Neural crest cell (in vitro differentiated cells): ENCODE measurements around the gene TRPV5. TPM values are rescaled to one million over a fixed set of nuclear protein-coding genes. Genes with fewer than 3 reads are reported as not detected.

Source experiments
- DNase-seq: peaks from one replicate; pipeline ENCODE4 v3.0.0; 2021; ENCODE audit warnings: low read depth, mixed read lengths, low spot score
- H3K27ac Mint-ChIP-seq: one replicate; pipeline ENCODE4 v1.8.0; 2021; ENCODE audit warnings: mild to moderate bottlenecking, mixed read lengths; ENCODE audit not compliant: unreplicated experiment
- H3K27me3 Mint-ChIP-seq: 2 replicates; pipeline ENCODE4 v1.8.0; 2021; ENCODE audit warnings: low read depth, mild to moderate bottlenecking, mixed read lengths
- H3K36me3 Mint-ChIP-seq: 2 replicates; pipeline ENCODE4 v1.8.0; 2021; ENCODE audit warnings: low read depth, mild to moderate bottlenecking, mixed read lengths
- H3K4me1 Mint-ChIP-seq: 2 replicates; pipeline ENCODE4 v1.8.0; 2021; ENCODE audit warnings: mixed read lengths
- H3K4me3 Mint-ChIP-seq: one replicate; pipeline ENCODE4 v1.8.0; 2021; ENCODE audit warnings: mild to moderate bottlenecking, mixed read lengths
- H3K9me3 Mint-ChIP-seq: 2 replicates; pipeline ENCODE4 v1.8.0; 2021; ENCODE audit warnings: mixed read lengths
- CTCF ChIP-seq: fragments of 200-600 bp; sonication (generic); conservative IDR thresholded peaks from 2 replicates; pipeline ENCODE4 v1.5.0; 2021; ENCODE audit warnings: antibody characterized with exemption, mild to moderate bottlenecking
- total RNA-seq: library from RNA; stranded (reverse); gene quantifications from 2 replicates; pipeline ENCODE4 v1.2.1, GENCODE V29; 2021

TRPV5 gene
- total RNA-seq, 1 donor from 2014 or later = 0.07 TPM

- H3K4me1 Mint-ChIP-seq = no peaks in the 10 kb centered on the region
- H3K27me3 Mint-ChIP-seq = peaks cover 17% of the 10 kb centered on the region
- H3K27ac Mint-ChIP-seq = no peak overlapping the region
- H3K4me3 Mint-ChIP-seq = no peak overlapping the region
- H3K36me3 Mint-ChIP-seq = no peaks in the 10 kb centered on the region
- H3K9me3 Mint-ChIP-seq = peaks cover 3% of the 10 kb centered on the region
- TF ChIP-seq CTCF = no peak
- no peak for DNase-seq
Measured at GRCh38 chr7:142933092-142933475, 462 bp downstream of the TRPV5 start.

DNA sequence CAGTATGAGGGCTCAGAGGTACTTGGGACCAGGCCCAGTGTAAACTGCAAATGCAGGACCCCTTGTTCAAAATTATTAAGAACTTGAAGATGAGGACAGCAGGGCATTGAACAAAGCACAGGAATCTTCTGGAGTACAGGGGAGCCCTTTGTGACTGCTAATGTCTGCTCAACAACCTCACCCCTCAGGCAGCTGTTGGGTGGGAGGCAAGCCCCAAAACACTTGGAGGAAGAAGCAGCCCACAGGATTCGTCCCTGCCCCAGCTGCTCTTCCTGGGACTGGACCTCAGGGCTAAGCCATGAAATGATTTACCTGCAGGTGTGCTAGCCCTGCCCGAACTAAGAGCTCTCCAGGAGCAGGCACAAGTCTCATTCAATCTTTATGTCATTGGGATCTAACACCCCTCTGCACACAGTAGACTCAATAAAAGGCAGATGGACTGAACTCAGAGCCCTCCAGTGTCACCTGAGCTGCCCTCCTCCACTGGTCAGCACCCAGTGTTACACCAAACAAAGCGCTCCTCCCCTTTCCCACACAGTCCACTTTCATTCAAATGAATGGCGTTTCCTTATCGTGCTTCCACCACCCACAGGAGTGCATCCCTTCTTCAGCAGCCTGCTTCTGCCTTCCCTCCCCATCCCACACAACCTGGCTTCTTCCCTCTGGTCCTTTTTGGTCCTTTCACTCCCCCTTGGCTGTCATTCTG lies 1.0 kb downstream of the TRPV5 start:
- Mint-ChIP-seq H3K4me1 (no peaks in the 10 kb centered on the region), H3K36me3 (no peaks in the 10 kb centered on the region), H3K4me3 (no peak overlapping the region), H3K27ac (no peak overlapping the region), H3K27me3 (peaks cover 17% of the 10 kb centered on the region), H3K9me3 (peaks cover 3% of the 10 kb centered on the region)
- DNase-seq = no peak
- no peak for TF ChIP-seq CTCF

DNA sequence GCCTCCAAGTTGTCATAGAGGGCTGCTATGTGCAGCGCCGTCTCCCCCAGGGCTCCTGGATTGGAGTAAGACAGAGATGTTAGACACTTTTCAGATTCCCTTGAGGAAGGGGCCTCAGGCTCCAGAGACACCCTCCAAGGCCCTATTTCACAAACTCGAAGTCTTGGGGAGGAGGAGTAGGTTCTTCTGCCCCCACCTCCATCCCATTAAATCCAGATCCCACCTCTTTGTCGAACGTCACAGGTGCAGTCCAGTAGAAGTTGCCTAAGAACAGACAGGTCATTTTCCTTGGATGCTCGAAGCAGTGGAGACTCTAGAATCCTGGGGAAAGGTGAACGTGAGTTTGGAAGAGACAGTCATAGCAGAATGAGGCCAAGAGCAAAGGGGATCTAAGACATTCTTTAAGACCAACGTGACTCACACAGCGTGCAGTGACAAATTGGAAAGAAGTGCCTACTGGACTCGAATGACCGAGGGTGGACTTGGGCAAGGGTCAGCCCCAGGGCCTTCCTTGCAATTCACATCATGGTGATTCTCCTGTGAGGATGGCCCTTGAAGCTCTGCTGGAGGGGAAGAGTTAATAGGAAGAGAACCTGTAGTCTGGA lies 3.3 kb downstream of the TRPV5 start:
- no peak for TF ChIP-seq CTCF
- no peak overlapping the region for H3K4me3 Mint-ChIP-seq
- H3K27ac Mint-ChIP-seq = no peak overlapping the region
- peaks cover 19% of the 10 kb centered on the region for H3K27me3 Mint-ChIP-seq
- no peaks in the 10 kb centered on the region for H3K36me3 Mint-ChIP-seq
- no peaks in the 10 kb centered on the region for H3K4me1 Mint-ChIP-seq
- DNase-seq = no peak
- peaks cover 3% of the 10 kb centered on the region for H3K9me3 Mint-ChIP-seq

DNA sequence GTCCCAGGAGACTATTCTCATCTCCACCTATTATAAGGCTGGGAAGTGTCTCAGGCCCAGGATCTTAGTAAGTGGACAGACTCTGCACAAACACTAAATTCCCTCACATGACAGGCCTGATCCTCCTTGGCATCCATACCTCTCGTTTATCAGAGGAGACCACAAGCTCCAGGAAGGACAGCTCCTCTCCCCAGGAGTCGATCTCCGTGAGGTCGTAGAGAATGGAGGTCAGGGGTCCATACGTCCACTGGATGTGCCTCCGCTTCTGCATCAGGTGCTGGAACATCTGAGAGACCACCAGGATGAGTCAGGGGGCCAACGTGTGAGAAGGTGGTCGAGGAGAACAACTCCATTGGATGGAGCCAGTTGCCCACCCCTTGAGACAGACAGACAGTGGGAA lies 5.6 kb downstream of the TRPV5 start:
- no peak for TF ChIP-seq CTCF
- peaks cover 3% of the 10 kb centered on the region for H3K9me3 Mint-ChIP-seq
- peaks cover 13% of the 10 kb centered on the region for H3K27me3 Mint-ChIP-seq
- H3K27ac Mint-ChIP-seq = peak overlapping the region; percentile 72
- H3K36me3 Mint-ChIP-seq = no peaks in the 10 kb centered on the region
- no peak for DNase-seq
- H3K4me1 Mint-ChIP-seq = no peaks in the 10 kb centered on the region
- H3K4me3 Mint-ChIP-seq = no peak overlapping the region

GRCh38 chr7:142927085-142927745 lies 6.3 kb downstream of the TRPV5 start:
- H3K9me3 Mint-ChIP-seq = peaks cover 3% of the 10 kb centered on the region
- no peak overlapping the region for H3K27ac Mint-ChIP-seq
- no peaks in the 10 kb centered on the region for H3K4me1 Mint-ChIP-seq
- peaks cover 11% of the 10 kb centered on the region for H3K27me3 Mint-ChIP-seq
- H3K36me3 Mint-ChIP-seq = no peaks in the 10 kb centered on the region
- no peak for DNase-seq
- TF ChIP-seq CTCF = no peak
- H3K4me3 Mint-ChIP-seq = no peak overlapping the region
